ENCODE measurements around the gene CHST11.

Gene CHST11

DNA sequence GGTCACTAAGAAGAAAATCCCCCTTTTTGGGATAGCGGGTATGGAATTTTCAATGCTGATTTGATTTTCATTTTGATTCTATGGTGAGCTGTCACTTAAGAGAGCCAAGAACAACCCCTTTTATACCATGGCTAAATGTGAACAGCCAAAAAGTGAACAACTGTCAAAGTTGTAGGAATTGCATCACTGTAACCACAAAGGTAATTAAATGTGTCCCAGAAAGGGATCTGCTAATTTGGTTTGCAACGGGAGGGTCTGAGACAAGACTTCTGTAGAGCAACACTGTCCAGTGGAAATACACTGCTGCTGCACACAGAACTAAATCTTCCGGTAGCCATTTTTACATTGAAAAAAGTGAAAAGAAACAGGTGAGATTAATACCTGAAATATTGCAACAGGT is 14.6 kb downstream of the CHST11 start:
- no peak for DNase-seq (ENCODE audit: low read depth)
- no peak overlapping the region for H3K4me3 ChIP-seq (ENCODE audit: low read length)
- TF ChIP-seq, protein P1, sequence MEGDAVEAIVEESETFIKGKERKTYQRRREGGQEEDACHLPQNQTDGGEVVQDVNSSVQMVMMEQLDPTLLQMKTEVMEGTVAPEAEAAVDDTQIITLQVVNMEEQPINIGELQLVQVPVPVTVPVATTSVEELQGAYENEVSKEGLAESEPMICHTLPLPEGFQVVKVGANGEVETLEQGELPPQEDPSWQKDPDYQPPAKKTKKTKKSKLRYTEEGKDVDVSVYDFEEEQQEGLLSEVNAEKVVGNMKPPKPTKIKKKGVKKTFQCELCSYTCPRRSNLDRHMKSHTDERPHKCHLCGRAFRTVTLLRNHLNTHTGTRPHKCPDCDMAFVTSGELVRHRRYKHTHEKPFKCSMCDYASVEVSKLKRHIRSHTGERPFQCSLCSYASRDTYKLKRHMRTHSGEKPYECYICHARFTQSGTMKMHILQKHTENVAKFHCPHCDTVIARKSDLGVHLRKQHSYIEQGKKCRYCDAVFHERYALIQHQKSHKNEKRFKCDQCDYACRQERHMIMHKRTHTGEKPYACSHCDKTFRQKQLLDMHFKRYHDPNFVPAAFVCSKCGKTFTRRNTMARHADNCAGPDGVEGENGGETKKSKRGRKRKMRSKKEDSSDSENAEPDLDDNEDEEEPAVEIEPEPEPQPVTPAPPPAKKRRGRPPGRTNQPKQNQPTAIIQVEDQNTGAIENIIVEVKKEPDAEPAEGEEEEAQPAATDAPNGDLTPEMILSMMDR (conservative IDR thresholded peaks at IDR 0.05; ENCODE audit: low read depth, low read length) = no peak

DNA sequence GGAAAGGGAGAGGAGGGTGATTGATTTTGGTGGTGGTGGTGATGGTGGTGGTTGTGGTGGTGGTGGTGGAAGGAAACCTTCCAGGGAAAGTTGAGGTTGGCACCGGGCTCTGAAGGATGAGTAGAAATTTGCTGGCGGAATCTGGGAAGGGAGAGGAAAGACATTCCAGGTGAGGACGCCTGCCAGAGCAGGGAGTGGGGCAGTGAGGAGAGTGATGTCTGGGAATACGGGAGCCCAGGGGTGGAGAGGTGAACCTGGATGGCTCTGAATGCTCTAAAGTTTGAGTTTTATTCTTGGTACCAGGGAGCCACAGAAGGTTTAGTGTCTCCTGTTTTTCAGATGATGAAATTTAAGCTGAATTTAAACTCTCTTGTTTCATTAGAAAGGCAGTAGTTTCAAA is 16.0 kb downstream of the CHST11 start:
- H3K4me3 ChIP-seq (ENCODE audit: low read length) = no peak overlapping the region
- TF ChIP-seq, protein P1 (conservative IDR thresholded peaks at IDR 0.05; ENCODE audit: low read depth, low read length) = no peak
- DNase-seq (ENCODE audit: low read depth) = no peak

DNA sequence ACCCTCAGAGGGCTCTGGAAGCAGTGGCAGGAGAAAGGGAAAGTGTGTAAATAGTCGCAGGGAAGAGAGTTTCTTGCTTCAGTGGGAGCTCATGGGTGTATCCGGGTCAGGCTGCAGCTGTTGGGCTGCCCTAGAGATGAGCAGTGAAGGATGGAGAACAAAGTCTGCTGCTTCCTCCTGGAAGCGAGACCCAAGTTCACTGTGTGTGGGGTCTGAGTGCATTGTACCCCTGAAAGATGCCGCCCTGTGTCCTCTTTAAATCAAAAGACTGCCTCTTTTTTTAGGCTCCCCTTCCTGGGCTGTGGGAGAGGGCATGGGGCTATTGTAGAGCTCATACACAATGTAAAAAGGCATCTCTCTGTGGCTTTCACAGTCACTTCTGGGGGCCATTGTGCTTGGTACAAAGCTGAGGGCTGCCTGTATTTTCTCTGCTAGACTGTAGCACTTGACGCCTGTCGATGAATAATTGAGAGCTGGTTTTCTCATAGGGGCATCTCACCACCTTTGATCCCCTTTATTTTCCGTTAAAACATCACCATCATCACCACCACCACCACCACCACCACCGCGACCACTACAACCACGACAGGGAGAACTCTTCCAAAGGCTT is 16.7 kb downstream of the CHST11 start:
- TF ChIP-seq, protein P1 (conservative IDR thresholded peaks at IDR 0.05; ENCODE audit: low read depth, low read length) = no peak
- H3K4me3 ChIP-seq (ENCODE audit: low read length) = no peak overlapping the region
- DNase-seq (ENCODE audit: low read depth) = no peak

DNA sequence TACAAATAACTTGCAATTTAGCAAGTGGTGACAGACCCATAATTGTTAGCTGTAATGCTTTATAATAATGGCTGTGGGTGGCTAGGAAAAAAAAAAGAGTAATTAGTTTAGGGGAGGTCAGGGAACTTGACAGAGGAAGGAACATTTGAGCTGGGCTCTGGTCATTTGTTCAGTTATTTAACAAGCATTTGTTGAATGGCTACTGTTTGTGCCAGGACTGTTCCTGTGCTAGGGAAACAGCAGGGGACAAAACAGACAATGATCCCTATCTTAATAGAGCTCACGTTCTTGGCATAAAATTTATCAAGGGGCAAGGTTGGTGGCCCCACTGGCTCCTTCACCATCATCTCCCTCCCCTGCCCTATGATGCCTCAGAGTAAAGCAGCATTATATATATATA is 18.5 kb downstream of the CHST11 start:
- no peak overlapping the region for H3K4me3 ChIP-seq (ENCODE audit: low read length)
- TF ChIP-seq, protein P1 (conservative IDR thresholded peaks at IDR 0.05; ENCODE audit: low read depth, low read length) = no peak
- no peak for DNase-seq (ENCODE audit: low read depth)

DNA sequence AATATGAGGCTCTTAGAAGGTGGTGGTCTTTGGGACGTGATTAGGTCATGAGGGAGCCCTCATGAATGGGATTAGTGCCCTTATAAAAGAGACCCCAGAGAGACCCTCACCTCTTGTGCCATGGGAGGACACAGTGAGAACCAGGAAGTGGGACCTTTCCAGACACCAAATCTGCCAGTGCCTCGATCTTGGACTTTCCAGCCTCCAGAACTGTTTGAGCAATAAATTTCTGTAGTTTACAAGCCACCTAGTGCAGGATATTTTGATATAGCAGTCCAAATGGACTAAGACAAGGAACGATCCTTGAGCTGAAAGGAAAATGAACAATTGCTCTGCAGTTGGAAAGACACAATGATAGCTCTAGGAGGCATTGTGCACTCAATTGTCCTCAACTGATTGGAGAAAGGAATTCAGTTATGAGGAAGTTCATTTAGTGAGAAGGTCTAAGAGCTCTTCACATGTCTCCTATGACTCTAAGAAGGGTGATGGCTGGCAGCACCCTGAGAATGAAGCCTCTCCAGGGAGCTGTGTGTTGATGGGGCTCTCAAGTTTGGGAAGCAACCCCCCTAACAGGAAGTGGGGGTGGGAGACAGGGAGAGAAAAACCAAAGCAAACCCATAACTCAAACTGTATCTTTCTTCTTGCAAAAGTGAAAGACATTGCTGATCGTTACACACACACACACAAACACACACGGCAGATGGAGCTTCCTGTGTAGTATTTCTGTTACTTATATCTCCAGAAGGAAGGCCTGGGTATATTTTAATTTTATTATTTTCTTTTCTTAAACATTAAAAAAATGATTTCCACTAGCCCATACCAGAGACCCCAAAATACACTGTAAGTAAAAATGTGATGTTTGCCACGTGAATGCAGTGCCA is 21.0 kb downstream of the CHST11 start:
- H3K4me3 ChIP-seq (ENCODE audit: low read length) = no peak overlapping the region
- no peak for DNase-seq (ENCODE audit: low read depth)
- TF ChIP-seq, protein P1 (conservative IDR thresholded peaks at IDR 0.05; ENCODE audit: low read depth, low read length) = no peak

DNA sequence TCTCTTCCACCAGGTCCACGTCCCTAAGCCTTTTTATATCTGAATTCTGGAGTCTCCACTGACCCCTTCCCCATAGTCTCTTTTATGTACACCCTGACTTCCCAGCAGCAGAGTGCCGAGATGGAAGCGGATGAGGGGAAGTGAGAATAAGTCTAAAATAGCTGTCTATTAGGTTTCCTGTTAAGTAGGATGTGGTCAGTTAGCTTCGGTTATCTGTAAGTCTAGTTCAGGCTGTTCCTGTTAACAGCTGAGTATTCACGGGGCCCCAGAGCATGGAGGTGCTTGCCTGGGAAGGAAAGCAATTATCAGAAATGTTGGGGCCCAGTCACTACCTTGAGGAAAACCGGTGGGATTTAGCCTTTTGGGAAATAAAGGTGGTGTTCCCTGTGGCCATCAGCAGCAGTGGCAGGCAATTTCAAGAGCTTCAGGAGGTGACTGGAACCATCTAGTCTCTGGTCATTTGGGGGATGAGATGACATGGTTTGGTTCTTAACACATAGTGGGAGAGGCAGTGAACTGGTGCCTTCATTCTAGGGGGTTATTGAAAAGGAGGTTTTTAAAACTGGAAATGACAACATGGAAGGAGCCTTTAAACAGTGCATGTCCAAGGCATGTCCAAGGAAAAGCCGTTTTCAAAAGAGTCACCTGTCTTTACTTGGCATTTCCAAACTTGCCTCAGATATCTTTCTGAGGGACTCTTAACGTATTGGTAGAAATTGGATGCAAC is 21.8 kb downstream of the CHST11 start:
- DNase-seq (ENCODE audit: low read depth) = no peak
- H3K4me3 ChIP-seq (ENCODE audit: low read length) = no peak overlapping the region
- TF ChIP-seq, protein P1 (conservative IDR thresholded peaks at IDR 0.05; ENCODE audit: low read depth, low read length) = no peak

All from retinal pigment epithelial cell (primary cell).